HCT116 (cell line): Measurements from ENCODE around the gene PSMD4.

Experiments
- CEBPB ChIP-seq: IDR thresholded peaks from 2 replicates; pipeline ENCODE4 v1.6.1; 2012; ENCODE audit warnings: low read depth
- EZH2 ChIP-seq: fragments of 200-600 bp; sonication (generic); IDR thresholded peaks from 2 replicates; pipeline ENCODE4 v1.6.1; 2017; ENCODE audit warnings: antibody characterized with exemption, mixed run types
- JUND ChIP-seq: IDR thresholded peaks from 2 replicates; pipeline ENCODE4 v1.6.1; 2012
- MAX ChIP-seq: IDR thresholded peaks from 2 replicates; pipeline ENCODE4 v1.6.1; 2012
- POLR2A ChIP-seq: IDR thresholded peaks from 2 replicates; pipeline ENCODE4 v1.7.0; 2011; ENCODE audit warnings: borderline replicate concordance; ENCODE audit not compliant: insufficient read depth, insufficient read length; ENCODE audit errors: extremely low read depth
- POLR2AphosphoS5 ChIP-seq: IDR thresholded peaks from 2 replicates; pipeline ENCODE4 v1.6.1; 2011; ENCODE audit warnings: mild to moderate bottlenecking, low read depth, low read length, moderate library complexity
- REST ChIP-seq: IDR thresholded peaks from 2 replicates; pipeline ENCODE4 v1.6.1; 2012; ENCODE audit warnings: low read depth
- YY1 ChIP-seq: IDR thresholded peaks from 2 replicates; pipeline ENCODE4 v1.6.1; 2011; ENCODE audit warnings: low read length, low read depth, moderate library complexity, mild to moderate bottlenecking; ENCODE audit not compliant: insufficient replicate concordance; ENCODE audit errors: extremely low read depth
- TF ChIP-seq, protein P1 (sequence below), 3 experiments: fragments of 200-600 bp in 1 of 3; sonication (generic) in 1 of 3; IDR thresholded peaks in 2 of 3; conservative IDR thresholded peaks in 1 of 3; 2 replicates each; pipeline ENCODE4 v1.5.1; 2012 to 2017; ENCODE audit warnings: low read depth in 2 of 3, low read length in 2 of 3, antibody characterized with exemption in 1 of 3, borderline replicate concordance in 1 of 3, control low read depth in 1 of 3, mild to moderate bottlenecking in 1 of 3, mixed read lengths in 1 of 3, mixed run types in 1 of 3, moderate library complexity in 1 of 3; ENCODE audit not compliant: insufficient read depth in 1 of 3

DNA sequence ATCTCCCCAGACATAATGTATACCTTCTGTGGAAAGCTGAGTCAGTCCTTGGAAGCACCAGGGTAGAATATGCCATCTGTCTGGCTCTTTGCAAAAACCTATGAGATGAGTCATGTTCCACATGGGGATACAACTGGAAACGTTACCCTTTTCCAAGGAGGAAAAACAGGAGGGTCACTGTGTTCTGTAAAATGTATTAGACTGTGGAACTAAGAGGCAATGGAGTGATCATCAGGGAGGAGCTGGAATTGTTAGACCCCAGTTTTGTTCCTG is 16.1 kb upstream of the PSMD4 start:
- TF ChIP-seq POLR2A = no peak
- TF ChIP-seq, protein P1, sequence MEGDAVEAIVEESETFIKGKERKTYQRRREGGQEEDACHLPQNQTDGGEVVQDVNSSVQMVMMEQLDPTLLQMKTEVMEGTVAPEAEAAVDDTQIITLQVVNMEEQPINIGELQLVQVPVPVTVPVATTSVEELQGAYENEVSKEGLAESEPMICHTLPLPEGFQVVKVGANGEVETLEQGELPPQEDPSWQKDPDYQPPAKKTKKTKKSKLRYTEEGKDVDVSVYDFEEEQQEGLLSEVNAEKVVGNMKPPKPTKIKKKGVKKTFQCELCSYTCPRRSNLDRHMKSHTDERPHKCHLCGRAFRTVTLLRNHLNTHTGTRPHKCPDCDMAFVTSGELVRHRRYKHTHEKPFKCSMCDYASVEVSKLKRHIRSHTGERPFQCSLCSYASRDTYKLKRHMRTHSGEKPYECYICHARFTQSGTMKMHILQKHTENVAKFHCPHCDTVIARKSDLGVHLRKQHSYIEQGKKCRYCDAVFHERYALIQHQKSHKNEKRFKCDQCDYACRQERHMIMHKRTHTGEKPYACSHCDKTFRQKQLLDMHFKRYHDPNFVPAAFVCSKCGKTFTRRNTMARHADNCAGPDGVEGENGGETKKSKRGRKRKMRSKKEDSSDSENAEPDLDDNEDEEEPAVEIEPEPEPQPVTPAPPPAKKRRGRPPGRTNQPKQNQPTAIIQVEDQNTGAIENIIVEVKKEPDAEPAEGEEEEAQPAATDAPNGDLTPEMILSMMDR (IDR thresholded peaks at IDR 0.05 in 2 of 3, conservative IDR thresholded peaks at IDR 0.05 in 1 of 3; ENCODE audit: borderline replicate concordance in 1 of 3, insufficient read depth in 1 of 3, low read depth in 2 of 3, low read length in 2 of 3) = no peak
- TF ChIP-seq EZH2 = no peak
- no peak for TF ChIP-seq JUND
- no peak for TF ChIP-seq REST
- TF ChIP-seq YY1 = no peak
- TF ChIP-seq POLR2AphosphoS5 = no peak
- TF ChIP-seq CEBPB = no peak
- TF ChIP-seq MAX = no peak
